SK-N-SH (cell line): ENCODE results near the gene LMBR1L. TPM values are rescaled to one million over a fixed set of nuclear protein-coding genes. Genes with fewer than 3 reads are reported as not detected.

ENCODE experiments used
- CTCF ChIA-PET: fragments of 300-600, 350-600 bp; formaldehyde crosslinking; extraction: SDS; loops from one replicate; lab custom pipeline; 2021; lab: Yijun Ruan, JAX
- POLR2A ChIA-PET: fragments of 350-600 bp; sonication (Branson Sonifier 250); formaldehyde crosslinking; extraction: SDS; loops from one replicate; lab custom pipeline; 2020; ENCODE audit warnings: antibody characterized with exemption, inconsistent platforms; lab: Yijun Ruan, JAX
- DNase-seq: peaks from one replicate; pipeline ENCODE4 v3.0.0; 2012
- H2AFZ ChIP-seq: fragments of 200-600 bp; sonication (generic); 2 replicates; pipeline ENCODE4 v1.8.1; 2016; ENCODE audit warnings: antibody characterized with exemption, mild to moderate bottlenecking, low read depth
- H3F3A ChIP-seq: fragments of 200-600 bp; sonication (generic); replicated peaks from 2 replicates; pipeline ENCODE3; 2016; ENCODE audit warnings: antibody characterized with exemption, mild to moderate bottlenecking; ENCODE audit not compliant: insufficient read depth
- H3K27ac ChIP-seq, 2 experiments: fragments of 200-500 bp in 1 of 2; fragments of 200-600 bp in 1 of 2; sonication (Bioruptor generic) in 1 of 2; sonication (generic), shearing (Covaris generic) in 1 of 2; 2 replicates each; pipeline versions ENCODE4 v1.5.1 to v1.6.1; 2014 to 2016; ENCODE audit warnings: low read depth in 2 of 2, inconsistent platforms in 1 of 2, low read length in 1 of 2, mild to moderate bottlenecking in 1 of 2, mixed read lengths in 1 of 2
- H3K27me3 ChIP-seq: fragments of 200-600 bp; sonication (generic), shearing (Covaris generic); 2 replicates; pipeline ENCODE4 v1.6.1; 2016; ENCODE audit warnings: mixed run types; ENCODE audit not compliant: insufficient read depth
- H3K36me3 ChIP-seq, 2 experiments: fragments of 200-500 bp in 1 of 2; fragments of 200-600 bp in 1 of 2; sonication (Bioruptor generic) in 1 of 2; sonication (generic) in 1 of 2; replicated peaks in 1 of 2; 2 replicates each; pipeline versions ENCODE3 to v1.5.1; 2014 to 2016; ENCODE audit warnings: low read length in 1 of 2, mild to moderate bottlenecking in 1 of 2; ENCODE audit not compliant: insufficient read depth in 2 of 2, control insufficient read depth in 1 of 2
- H3K4me1 ChIP-seq, 2 experiments: fragments of 200-500 bp in 1 of 2; fragments of 200-600 bp in 1 of 2; sonication (Bioruptor generic) in 1 of 2; sonication (generic), shearing (Covaris generic) in 1 of 2; 2 replicates each; pipeline versions ENCODE4 v1.5.1 to v1.6.1; 2014 to 2016; ENCODE audit warnings: low read depth in 1 of 2, low read length in 1 of 2, mixed run types in 1 of 2; ENCODE audit not compliant: insufficient read depth in 2 of 2, control insufficient read depth in 1 of 2
- H3K4me2 ChIP-seq: fragments of 200-600 bp; sonication (generic), shearing (Covaris generic); 2 replicates; pipeline ENCODE4 v1.6.1; 2017; ENCODE audit warnings: mixed run types
- H3K4me3 ChIP-seq, 2 experiments: fragments of 200-500 bp in 1 of 2; fragments of 200-600 bp in 1 of 2; sonication (Bioruptor generic) in 1 of 2; sonication (generic), shearing (Covaris generic) in 1 of 2; 2 replicates each; pipeline versions ENCODE4 v1.5.1 to v1.8.1; 2014 to 2016; ENCODE audit warnings: low read depth in 2 of 2, inconsistent platforms in 1 of 2, low read length in 1 of 2, mild to moderate bottlenecking in 1 of 2, mixed read lengths in 1 of 2, moderate library complexity in 1 of 2
- H3K79me2 ChIP-seq: fragments of 200-600 bp; sonication (generic); 2 replicates; pipeline ENCODE4 v1.8.1; 2017; ENCODE audit warnings: mild to moderate bottlenecking; ENCODE audit not compliant: insufficient read depth
- H3K9ac ChIP-seq: fragments of 200-600 bp; sonication (generic); 2 replicates; pipeline ENCODE4 v1.6.1; 2017; ENCODE audit warnings: mixed run types
- H3K9me2 ChIP-seq: fragments of 200-600 bp; sonication (generic); 2 replicates; pipeline ENCODE4 v1.6.1; 2017; ENCODE audit warnings: mixed run types
- H3K9me3 ChIP-seq: fragments of 200-600 bp; sonication (generic); 2 replicates; pipeline ENCODE4 v1.6.1; 2017; ENCODE audit warnings: mixed run types, mild to moderate bottlenecking, moderate library complexity
- H4K20me1 ChIP-seq: fragments of 200-600 bp; sonication (generic); 2 replicates; pipeline ENCODE4 v1.6.1; 2017; ENCODE audit warnings: mild to moderate bottlenecking, mixed run types; ENCODE audit not compliant: insufficient read depth
- CHD2 ChIP-seq: fragments of 150-350 bp; IDR thresholded peaks from 2 replicates; pipeline ENCODE4 v1.6.1; 2018; ENCODE audit warnings: low read length; ENCODE audit not compliant: partially characterized antibody
- EP300 ChIP-seq, 2 experiments: IDR thresholded peaks; 2 replicates each; pipeline versions ENCODE4 v1.4.0 to v1.6.1; 2012; ENCODE audit warnings: borderline replicate concordance in 1 of 2, low read depth in 1 of 2, low read length in 1 of 2
- FOSL2 ChIP-seq: IDR thresholded peaks from 2 replicates; pipeline ENCODE4 v1.4.0; 2012; ENCODE audit warnings: low read depth, mild to moderate bottlenecking, moderate library complexity, borderline replicate concordance
- FOXM1 ChIP-seq: IDR thresholded peaks from 2 replicates; pipeline ENCODE4 v1.4.0; 2012; ENCODE audit warnings: low read depth, mild to moderate bottlenecking
- JUND ChIP-seq: IDR thresholded peaks from 2 replicates; pipeline ENCODE4 v1.4.0; 2012
- MEF2A ChIP-seq: IDR thresholded peaks from 2 replicates; pipeline ENCODE4 v1.4.0; 2012; ENCODE audit warnings: low read depth, borderline replicate concordance
- MXI1 ChIP-seq: IDR thresholded peaks from 2 replicates; pipeline ENCODE4 v1.6.1; 2012; ENCODE audit warnings: mild to moderate bottlenecking, low read depth, low read length, improper control_type of control experiment
- NFIC ChIP-seq: IDR thresholded peaks from 2 replicates; pipeline ENCODE4 v1.4.0; 2012; ENCODE audit warnings: borderline replicate concordance
- NRF1 ChIP-seq: IDR thresholded peaks from 2 replicates; pipeline ENCODE4 v1.6.1; 2012; ENCODE audit warnings: low read depth, mild to moderate bottlenecking, low read length
- POLR2AphosphoS5 ChIP-seq: IDR thresholded peaks from 2 replicates; pipeline ENCODE4 v1.6.1; 2012; ENCODE audit warnings: low read depth, low read length
- RCOR1 ChIP-seq: fragments of 150-350 bp; IDR thresholded peaks from 2 replicates; pipeline ENCODE4 v1.6.1; 2017; ENCODE audit warnings: antibody characterized with exemption, low read length
- RFX5 ChIP-seq: IDR thresholded peaks from 2 replicates; pipeline ENCODE4 v1.6.1; 2012; ENCODE audit warnings: mild to moderate bottlenecking, improper control_type of control experiment, low read length
- RXRA ChIP-seq: IDR thresholded peaks from 2 replicates; pipeline ENCODE4 v1.4.0; 2012; ENCODE audit warnings: low read depth, mild to moderate bottlenecking, borderline replicate concordance
- SMC3 ChIP-seq: IDR thresholded peaks from 2 replicates; pipeline ENCODE4 v1.6.1; 2012; ENCODE audit warnings: low read depth, low read length, improper control_type of control experiment
- TAF1 ChIP-seq: IDR thresholded peaks from 2 replicates; pipeline ENCODE4 v1.6.1; 2012; ENCODE audit warnings: low read depth, mild to moderate bottlenecking, low read length, moderate library complexity, borderline replicate concordance
- TCF12 ChIP-seq: IDR thresholded peaks from 2 replicates; pipeline ENCODE4 v1.4.0; 2012
- TEAD4 ChIP-seq: IDR thresholded peaks from 2 replicates; pipeline ENCODE4 v1.4.0; 2012; ENCODE audit warnings: mild to moderate bottlenecking, borderline replicate concordance; ENCODE audit not compliant: insufficient read depth
- YY1 ChIP-seq: IDR thresholded peaks from 2 replicates; pipeline ENCODE4 v1.4.0; 2012; ENCODE audit warnings: low read depth, mild to moderate bottlenecking
- WGBS: methylation state at CpG from one replicate; pipeline ENCODE4 v1.1.6; 2017; ENCODE audit warnings: low lambda C conversion rate; 5-methylcytosine and 5-hydroxymethylcytosine counted together
- polyA plus RNA-seq, 3 experiments: library from polyadenylated mRNA; depleted of rRNA; stranded (reverse); fragments of >200 nt; gene quantifications; 2 replicates each; pipeline ENCODE4 v1.2.3, GENCODE V29; 2012
- TF ChIP-seq, protein P1 (sequence below): IDR thresholded peaks from 2 replicates; pipeline ENCODE4; 2012
- TF ChIP-seq, protein P2 (sequence below): IDR thresholded peaks from 2 replicates; pipeline ENCODE4 v1.4.0; 2012; ENCODE audit warnings: low read depth, borderline replicate concordance
- TF ChIP-seq, protein P3 (sequence below): IDR thresholded peaks from 2 replicates; pipeline ENCODE4 v1.4.0; 2012; ENCODE audit warnings: low read depth, borderline replicate concordance
- TF ChIP-seq, protein P4 (sequence below): fragments of 150-350 bp; IDR thresholded peaks from 2 replicates; pipeline ENCODE4 v1.6.1; 2017; ENCODE audit warnings: antibody characterized with exemption, low read length, low read depth, borderline replicate concordance

LMBR1L gene
- polyA plus RNA-seq, 1 of the 3 experiments (the other 2 are of a cell fraction): 61.4 TPM

DNA sequence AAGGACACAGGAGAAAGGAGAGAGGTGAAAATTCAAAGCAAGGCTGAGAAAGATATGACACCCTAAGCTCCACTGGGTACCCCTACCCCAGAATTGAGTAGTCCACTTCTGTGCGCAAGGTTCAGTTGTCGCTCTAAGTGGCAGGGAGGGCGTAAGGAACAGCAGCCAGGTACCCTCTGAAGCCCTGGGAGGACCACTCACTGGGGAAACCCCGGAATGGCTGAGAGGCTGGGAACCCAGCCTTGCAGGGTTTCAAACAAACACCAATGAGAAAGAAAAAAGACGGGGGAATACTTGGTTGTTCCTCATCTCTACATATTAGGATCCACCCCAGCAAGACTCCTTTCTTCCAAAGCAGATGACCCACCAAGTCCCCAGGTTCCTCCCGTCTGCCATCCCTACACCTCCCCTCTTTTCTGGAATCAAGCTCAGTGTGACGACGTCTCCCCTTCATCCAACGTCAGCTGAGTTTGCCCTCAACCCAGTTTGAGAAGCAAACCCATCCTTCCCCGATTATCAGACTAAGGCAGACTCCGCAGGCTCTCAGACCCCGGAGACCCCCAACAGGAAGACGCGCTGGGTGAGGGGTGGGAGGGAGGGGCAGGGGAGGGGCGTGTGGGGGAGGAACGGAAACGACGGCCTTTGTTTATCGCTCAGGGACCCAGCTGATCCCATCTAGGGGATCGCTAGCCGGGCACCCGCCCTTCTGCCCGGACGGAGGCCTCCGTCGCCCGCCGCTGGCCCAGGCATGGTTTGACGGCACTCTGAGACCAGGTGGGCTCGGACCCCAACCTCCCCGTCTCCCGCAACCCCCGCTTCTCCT lies 795 bp downstream of the LMBR1L start:
- peak; percentile 74 for DNase-seq
- ChIA-PET POLR2A (interaction anchor here (0.6 to 4.3 kb wide), 13 partner anchors 9 to 126 kb away, joined by 3 to 28 read pairs (median 4); partner anchors contain the start of genes DHH, RHEBL1, TUBA1A and TUBA1B), CTCF (interaction anchor here (0.6 to 25.0 kb wide), 12 partner anchors 10 to 249 kb away, joined by 3 to 315 read pairs (median 16); partner anchors contain the start of genes ARF3, DHH, TUBA1A and TUBA1B)
- H3K27ac ChIP-seq: peak overlapping the region; percentile 85 to 88
- WGBS: 21% methylated on average over 11 of the region's 33 CpGs
- H3K4me1 ChIP-seq: peaks cover 0 to 12% of the 10 kb centered on the region in 2 experiments; a peak in 1 of 4 replicates
- peak overlapping the region; percentile 97 for H3K4me2 ChIP-seq
- peak overlapping the region; percentile 88 for H2AFZ ChIP-seq
- H3K9me2 ChIP-seq: no peaks in the 10 kb centered on the region
- TF ChIP-seq TCF12: no peak
- TF ChIP-seq, protein P1, sequence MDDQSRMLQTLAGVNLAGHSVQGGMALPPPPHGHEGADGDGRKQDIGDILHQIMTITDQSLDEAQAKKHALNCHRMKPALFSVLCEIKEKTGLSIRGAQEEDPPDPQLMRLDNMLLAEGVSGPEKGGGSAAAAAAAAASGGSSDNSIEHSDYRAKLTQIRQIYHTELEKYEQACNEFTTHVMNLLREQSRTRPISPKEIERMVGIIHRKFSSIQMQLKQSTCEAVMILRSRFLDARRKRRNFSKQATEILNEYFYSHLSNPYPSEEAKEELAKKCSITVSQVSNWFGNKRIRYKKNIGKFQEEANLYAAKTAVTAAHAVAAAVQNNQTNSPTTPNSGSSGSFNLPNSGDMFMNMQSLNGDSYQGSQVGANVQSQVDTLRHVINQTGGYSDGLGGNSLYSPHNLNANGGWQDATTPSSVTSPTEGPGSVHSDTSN: no peak
- TF ChIP-seq FOXM1: no peak
- no peak for TF ChIP-seq MEF2A
- TF ChIP-seq RFX5: no peak
- no peak for TF ChIP-seq RXRA
- TF ChIP-seq JUND: no peak
- TF ChIP-seq TAF1: no peak
- peak overlapping the region; percentile 82 to 100 for H3K4me3 ChIP-seq
- no peaks in the 10 kb centered on the region for H3F3A ChIP-seq
- peaks cover 42% of the 10 kb centered on the region for H3K79me2 ChIP-seq
- H3K27me3 ChIP-seq: no peaks in the 10 kb centered on the region
- H3K36me3 ChIP-seq: peaks cover 8 to 17% of the 10 kb centered on the region in 2 experiments
- H3K9ac ChIP-seq: peak overlapping the region; percentile 97
- no peaks in the 10 kb centered on the region for H3K9me3 ChIP-seq
- peaks cover 38% of the 10 kb centered on the region; the same call in 1 of the 2 replicates for H4K20me1 ChIP-seq

DNA sequence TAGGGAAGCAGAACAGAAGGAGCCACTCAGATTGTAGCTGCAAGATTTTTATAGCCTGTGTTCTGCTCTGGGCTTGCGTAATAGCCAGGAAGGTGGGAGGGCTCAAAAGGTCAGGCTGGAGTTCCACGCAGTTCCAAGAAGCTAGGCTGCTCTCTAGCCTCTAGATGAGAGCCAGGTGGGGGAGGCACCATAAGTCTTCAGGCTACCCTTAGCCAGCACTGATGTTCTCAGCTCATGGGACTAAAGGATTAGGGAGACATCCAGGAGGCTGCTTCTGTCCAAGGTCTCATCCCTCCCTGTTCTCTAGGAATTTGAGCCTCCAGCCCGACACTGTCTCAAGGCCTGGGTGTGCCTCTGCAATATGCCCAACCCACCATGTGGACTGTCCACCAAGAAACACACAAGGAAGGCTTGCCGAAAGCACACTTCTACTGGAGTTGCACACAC lies 1.7 kb downstream of the LMBR1L start:
- ChIA-PET CTCF (interaction anchor here (0.7 to 25.0 kb wide), 9 partner anchors 10 to 238 kb away, joined by 3 to 315 read pairs (median 30); partner anchors contain the start of genes DHH, DNAJC22, TUBA1A and TUBA1B), POLR2A (interaction anchor here (1.2 to 4.3 kb wide), 6 partner anchors 9 to 126 kb away, joined by 3 to 28 read pairs (median 6); partner anchors contain the start of genes DHH, TUBA1A and TUBA1B)
- H3K36me3 ChIP-seq: peaks cover 13 to 25% of the 10 kb centered on the region in 2 experiments
- no peak for DNase-seq
- H3K27me3 ChIP-seq: no peaks in the 10 kb centered on the region
- 75% methylated on average over 4 of the region's 4 CpGs for WGBS
- H2AFZ ChIP-seq: no peak overlapping the region
- H3K9me2 ChIP-seq: no peaks in the 10 kb centered on the region
- peaks cover 0 to 12% of the 10 kb centered on the region in 2 experiments; a peak in 1 of 4 replicates for H3K4me1 ChIP-seq
- peaks cover 42% of the 10 kb centered on the region for H3K79me2 ChIP-seq
- H3K9me3 ChIP-seq: no peaks in the 10 kb centered on the region
- peaks cover 43% of the 10 kb centered on the region; the same call in 1 of the 2 replicates for H4K20me1 ChIP-seq
- H3K4me3 ChIP-seq: peak overlapping the region; percentile 82 to 100
- peak overlapping the region in 1 of 2 experiments; percentile 88; a peak in 1 of 4 replicates for H3K27ac ChIP-seq
- no peaks in the 10 kb centered on the region for H3F3A ChIP-seq
- peak overlapping the region; percentile 97 for H3K4me2 ChIP-seq
- H3K9ac ChIP-seq: no peak overlapping the region
- TF ChIP-seq TCF12 (no peak), FOSL2 (no peak), MXI1 (no peak), POLR2AphosphoS5 (no peak), RXRA (no peak), CHD2 (no peak), NFIC (no peak), RCOR1 (no peak), TEAD4 (no peak), EP300 (IDR thresholded peaks at IDR 0.05; ENCODE audit: borderline replicate concordance in 1 of 2, low read depth in 1 of 2, low read length in 1 of 2) (no peak), YY1 (no peak), SMC3 (no peak), RFX5 (no peak), NRF1 (no peak)
- TF ChIP-seq, protein P2, sequence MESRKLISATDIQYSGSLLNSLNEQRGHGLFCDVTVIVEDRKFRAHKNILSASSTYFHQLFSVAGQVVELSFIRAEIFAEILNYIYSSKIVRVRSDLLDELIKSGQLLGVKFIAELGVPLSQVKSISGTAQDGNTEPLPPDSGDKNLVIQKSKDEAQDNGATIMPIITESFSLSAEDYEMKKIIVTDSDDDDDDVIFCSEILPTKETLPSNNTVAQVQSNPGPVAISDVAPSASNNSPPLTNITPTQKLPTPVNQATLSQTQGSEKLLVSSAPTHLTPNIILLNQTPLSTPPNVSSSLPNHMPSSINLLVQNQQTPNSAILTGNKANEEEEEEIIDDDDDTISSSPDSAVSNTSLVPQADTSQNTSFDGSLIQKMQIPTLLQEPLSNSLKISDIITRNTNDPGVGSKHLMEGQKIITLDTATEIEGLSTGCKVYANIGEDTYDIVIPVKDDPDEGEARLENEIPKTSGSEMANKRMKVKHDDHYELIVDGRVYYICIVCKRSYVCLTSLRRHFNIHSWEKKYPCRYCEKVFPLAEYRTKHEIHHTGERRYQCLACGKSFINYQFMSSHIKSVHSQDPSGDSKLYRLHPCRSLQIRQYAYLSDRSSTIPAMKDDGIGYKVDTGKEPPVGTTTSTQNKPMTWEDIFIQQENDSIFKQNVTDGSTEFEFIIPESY: no peak
- TF ChIP-seq, protein P3, sequence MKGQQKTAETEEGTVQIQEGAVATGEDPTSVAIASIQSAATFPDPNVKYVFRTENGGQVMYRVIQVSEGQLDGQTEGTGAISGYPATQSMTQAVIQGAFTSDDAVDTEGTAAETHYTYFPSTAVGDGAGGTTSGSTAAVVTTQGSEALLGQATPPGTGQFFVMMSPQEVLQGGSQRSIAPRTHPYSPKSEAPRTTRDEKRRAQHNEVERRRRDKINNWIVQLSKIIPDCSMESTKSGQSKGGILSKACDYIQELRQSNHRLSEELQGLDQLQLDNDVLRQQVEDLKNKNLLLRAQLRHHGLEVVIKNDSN: no peak
- TF ChIP-seq, protein P4, sequence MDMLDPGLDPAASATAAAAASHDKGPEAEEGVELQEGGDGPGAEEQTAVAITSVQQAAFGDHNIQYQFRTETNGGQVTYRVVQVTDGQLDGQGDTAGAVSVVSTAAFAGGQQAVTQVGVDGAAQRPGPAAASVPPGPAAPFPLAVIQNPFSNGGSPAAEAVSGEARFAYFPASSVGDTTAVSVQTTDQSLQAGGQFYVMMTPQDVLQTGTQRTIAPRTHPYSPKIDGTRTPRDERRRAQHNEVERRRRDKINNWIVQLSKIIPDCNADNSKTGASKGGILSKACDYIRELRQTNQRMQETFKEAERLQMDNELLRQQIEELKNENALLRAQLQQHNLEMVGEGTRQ: no peak
